ENCODE results near the gene PIK3R1. TPM values are rescaled to one million over a fixed set of nuclear protein-coding genes. Genes with fewer than 3 reads are reported as not detected.
A peak's percentile ranks its signal among the peaks of the same experiment; 100 is the strongest.

The PIK3R1 gene
- total RNA-seq, 6 experiments from 2014 or later = 36.3 to 173 (median 72.8) TPM

DNA sequence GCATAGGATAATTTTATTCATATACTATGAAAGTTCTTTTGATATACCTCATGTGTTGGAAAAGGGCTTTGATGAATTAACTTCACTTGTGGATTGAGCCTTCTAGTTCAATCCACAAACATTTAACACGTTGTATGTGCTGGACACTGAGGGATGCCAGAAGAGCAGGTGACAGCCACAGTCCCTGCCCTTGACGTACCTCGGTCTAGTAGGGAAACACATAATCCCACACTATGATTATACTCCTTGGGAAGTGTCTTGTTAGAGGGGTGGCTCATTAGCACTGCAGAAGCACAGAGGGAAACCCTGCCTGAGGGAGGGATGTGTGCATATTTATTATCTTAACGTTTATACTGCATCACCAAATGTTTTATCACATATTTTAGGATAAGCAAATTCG lies 61.2 kb downstream of the PIK3R1 start:
- Histone ChIP-seq H3K4me1 (peaks cover 0 to 21% (median 5%) of the 10 kb centered on the region in 4 donors), H3K36me3 (peaks cover 0 to 83% (median 34%) of the 10 kb centered on the region in 4 donors), H3K27ac (no peak overlapping the region), H3K27me3 (no peaks in the 10 kb centered on the region), H3K4me3 (no peak overlapping the region), H3K9me3 (no peaks in the 10 kb centered on the region)
- TF ChIP-seq, protein P1, sequence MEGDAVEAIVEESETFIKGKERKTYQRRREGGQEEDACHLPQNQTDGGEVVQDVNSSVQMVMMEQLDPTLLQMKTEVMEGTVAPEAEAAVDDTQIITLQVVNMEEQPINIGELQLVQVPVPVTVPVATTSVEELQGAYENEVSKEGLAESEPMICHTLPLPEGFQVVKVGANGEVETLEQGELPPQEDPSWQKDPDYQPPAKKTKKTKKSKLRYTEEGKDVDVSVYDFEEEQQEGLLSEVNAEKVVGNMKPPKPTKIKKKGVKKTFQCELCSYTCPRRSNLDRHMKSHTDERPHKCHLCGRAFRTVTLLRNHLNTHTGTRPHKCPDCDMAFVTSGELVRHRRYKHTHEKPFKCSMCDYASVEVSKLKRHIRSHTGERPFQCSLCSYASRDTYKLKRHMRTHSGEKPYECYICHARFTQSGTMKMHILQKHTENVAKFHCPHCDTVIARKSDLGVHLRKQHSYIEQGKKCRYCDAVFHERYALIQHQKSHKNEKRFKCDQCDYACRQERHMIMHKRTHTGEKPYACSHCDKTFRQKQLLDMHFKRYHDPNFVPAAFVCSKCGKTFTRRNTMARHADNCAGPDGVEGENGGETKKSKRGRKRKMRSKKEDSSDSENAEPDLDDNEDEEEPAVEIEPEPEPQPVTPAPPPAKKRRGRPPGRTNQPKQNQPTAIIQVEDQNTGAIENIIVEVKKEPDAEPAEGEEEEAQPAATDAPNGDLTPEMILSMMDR (IDR thresholded peaks at IDR 0.05) = no peak
- TF ChIP-seq POLR2A (IDR thresholded peaks at IDR 0.05) = no peak
- no peak for DNase-seq
- 77% methylated on average over 5 of the region's 5 CpGs for WGBS (ENCODE audit: insufficient coverage, low coverage, low lambda C conversion rate, missing lambda C conversion rate)
- intact Hi-C loops (cut with DNase I) = no loop called here
- ATAC-seq = no peak

DNA sequence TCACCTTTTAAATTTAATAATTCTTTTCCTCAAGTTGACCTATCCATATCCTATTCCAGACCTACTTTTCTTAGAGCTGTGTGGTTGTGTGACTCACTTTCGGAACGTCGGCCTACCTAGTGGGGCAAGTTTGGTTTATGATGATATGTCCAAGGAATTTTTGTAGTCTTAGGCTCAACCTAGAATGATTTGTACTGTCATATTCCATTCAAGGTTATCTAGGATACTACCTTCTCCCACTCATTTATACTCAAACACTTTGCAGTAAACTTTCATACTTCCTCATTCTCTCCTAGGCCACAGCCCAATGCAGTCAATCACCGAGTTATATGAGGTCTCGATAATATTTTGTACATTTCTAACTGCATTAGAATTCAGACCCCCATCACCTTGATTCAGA lies 61.9 kb downstream of the PIK3R1 start:
- Histone ChIP-seq H3K4me1 (peaks cover 0 to 20% (median 5%) of the 10 kb centered on the region in 4 donors), H3K27ac (no peak overlapping the region), H3K9me3 (no peaks in the 10 kb centered on the region), H3K36me3 (peaks cover 0 to 90% (median 37%) of the 10 kb centered on the region in 4 donors), H3K27me3 (no peaks in the 10 kb centered on the region), H3K4me3 (no peak overlapping the region)
- intact Hi-C loops (cut with DNase I) = no loop called here
- TF ChIP-seq, protein P1 (IDR thresholded peaks at IDR 0.05) = no peak
- no peak for TF ChIP-seq POLR2A (IDR thresholded peaks at IDR 0.05)
- DNase-seq (no peak), ATAC-seq (no peak)
- 82% methylated on average over 5 of the region's 5 CpGs for WGBS (ENCODE audit: insufficient coverage, low coverage, low lambda C conversion rate, missing lambda C conversion rate)

DNA sequence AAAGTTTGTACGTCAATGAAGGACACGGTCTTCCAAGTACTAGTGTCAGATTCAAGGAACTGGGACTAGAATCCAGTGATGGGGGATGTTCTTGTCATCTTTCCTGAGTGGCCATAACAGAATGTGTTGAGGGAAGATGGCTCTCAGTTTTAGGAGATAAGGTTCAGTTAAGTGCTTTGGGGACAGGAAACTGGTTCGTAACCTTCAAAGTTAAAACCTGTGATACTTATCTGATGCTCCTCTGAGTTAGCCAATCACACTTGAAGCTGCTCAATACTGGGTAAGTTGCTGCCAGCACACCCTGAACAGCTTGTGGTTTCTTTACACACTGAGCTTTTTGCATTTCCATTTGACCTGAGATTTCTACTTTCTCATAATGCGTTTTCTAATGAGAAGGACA lies 64.4 kb downstream of the PIK3R1 start:
- Histone ChIP-seq H3K4me3 (no peak overlapping the region), H3K9me3 (no peaks in the 10 kb centered on the region), H3K4me1 (peaks cover 0 to 39% (median 17%) of the 10 kb centered on the region in 4 donors), H3K27ac (peak overlapping the region in 1 of 3 donors; percentile 9), H3K27me3 (no peaks in the 10 kb centered on the region), H3K36me3 (peaks cover 0 to 95% (median 36%) of the 10 kb centered on the region in 4 donors)
- TF ChIP-seq POLR2A (IDR thresholded peaks at IDR 0.05) = no peak
- TF ChIP-seq, protein P1 (IDR thresholded peaks at IDR 0.05) = no peak
- 65% methylated on average over 4 of the region's 4 CpGs for WGBS (ENCODE audit: insufficient coverage, low coverage, low lambda C conversion rate, missing lambda C conversion rate)
- intact Hi-C loops (cut with DNase I) = loop anchor here (10.0 kb wide), 2 partner anchors 175 to 465 kb away; no protein-coding TSS in a partner anchor
- ATAC-seq = peak; percentile 26 to 49 (median 41)
- no peak for DNase-seq

DNA sequence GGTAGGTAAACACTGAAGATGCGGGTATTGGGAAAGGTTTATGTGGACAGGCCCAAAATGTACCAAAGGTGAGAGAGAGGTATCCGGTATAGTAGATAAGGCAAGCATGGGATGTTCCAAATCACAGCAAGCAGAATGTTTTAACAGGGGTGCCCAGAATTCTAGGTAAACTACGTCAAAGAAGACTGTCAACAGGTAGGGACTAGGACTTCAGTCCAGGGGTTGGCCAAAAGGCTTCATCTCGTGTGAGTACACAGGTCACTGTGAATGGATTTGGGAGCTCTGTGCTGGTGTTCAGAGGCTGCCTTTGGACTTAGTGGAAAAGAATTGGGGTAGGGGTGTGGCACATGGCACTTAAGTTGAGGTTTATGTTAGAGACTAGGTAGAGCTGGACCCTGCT lies 66.4 kb downstream of the PIK3R1 start:
- H3K27me3 ChIP-seq = no peaks in the 10 kb centered on the region
- peaks cover 0 to 60% (median 27%) of the 10 kb centered on the region in 4 donors for H3K4me1 ChIP-seq
- intact Hi-C loops (cut with DNase I) = loop anchor here (10.0 kb wide), 2 partner anchors 173 to 463 kb away; no protein-coding TSS in a partner anchor
- H3K36me3 ChIP-seq = peaks cover 0 to 77% (median 27%) of the 10 kb centered on the region in 4 donors
- TF ChIP-seq, protein P1 (IDR thresholded peaks at IDR 0.05) = no peak
- no peak for TF ChIP-seq POLR2A (IDR thresholded peaks at IDR 0.05)
- peak; percentile 4 to 61 (median 30) for ATAC-seq
- H3K9me3 ChIP-seq = no peaks in the 10 kb centered on the region
- no peak overlapping the region for H3K4me3 ChIP-seq
- 9% methylated on average over 4 of the region's 4 CpGs for WGBS (ENCODE audit: insufficient coverage, low coverage, low lambda C conversion rate, missing lambda C conversion rate)
- peak overlapping the region in 2 of 3 donors; percentile 41 to 94 for H3K27ac ChIP-seq
- no peak for DNase-seq
